IPS DF 4.7 (cell line): ENCODE data around the gene UCHL5.
A peak's percentile ranks its signal among the peaks of the same experiment; 100 is the strongest.

Experiments
- DNase-seq: peaks from one replicate; pipeline ENCODE4 v3.0.0-alpha.2; 2013; ENCODE audit warnings: low spot score; ENCODE audit errors: extremely low read depth

The UCHL5 gene

GRCh38 chr1:193059282-193060114 lies at the start of gene UCHL5, which contains the start of gene RO60:
Gene UCHL5, minus strand, starts transcription at chr1:193059360. Its CDS starts 100 bp downstream, at chr1:193059260.
Gene RO60, plus strand, starts transcription at chr1:193059612. Its CDS starts 9,443 bp downstream, at chr1:193069055.
- peak; percentile 89 for DNase-seq

- DNase-seq: no peak
These were observed 49.3 kb upstream of the UCHL5 start for GRCh38 chr1:193108471-193108870.

GRCh38 chr1:193105821-193106177 lies 46.6 kb upstream of the UCHL5 start:
- no peak for DNase-seq

- no peak for DNase-seq
These were observed 46.0 kb upstream of the UCHL5 start, which contains the start of gene GLRX2 for GRCh38 chr1:193104907-193105820. Gene GLRX2, minus strand, starts transcription at chr1:193105414. Its CDS starts 32 bp downstream, at chr1:193105382.

GRCh38 chr1:193104502-193104906 lies 45.3 kb upstream of the UCHL5 start:
- DNase-seq: no peak

- no peak for DNase-seq
These were observed 44.8 kb upstream of the UCHL5 start for GRCh38 chr1:193103759-193104501.

- DNase-seq: no peak
These were observed 43.5 kb upstream of the UCHL5 start for GRCh38 chr1:193102662-193103061.

GRCh38 chr1:193094112-193094511 lies 35.0 kb upstream of the UCHL5 start:
- DNase-seq: no peak

- DNase-seq: no peak
These were observed 31.7 kb upstream of the UCHL5 start for GRCh38 chr1:193090865-193091264.

GRCh38 chr1:193087893-193088292 lies 28.7 kb upstream of the UCHL5 start:
- no peak for DNase-seq

- no peak for DNase-seq
These were observed 27.2 kb upstream of the UCHL5 start for GRCh38 chr1:193086342-193086741.

GRCh38 chr1:193085263-193085662 lies 26.1 kb upstream of the UCHL5 start:
- no peak for DNase-seq

- DNase-seq: no peak
These were observed 24.4 kb upstream of the UCHL5 start for GRCh38 chr1:193083365-193084088.

GRCh38 chr1:193079187-193079586 lies 20.0 kb upstream of the UCHL5 start:
- no peak for DNase-seq

GRCh38 chr1:193077991-193078390 lies 18.8 kb upstream of the UCHL5 start:
- DNase-seq: no peak

- no peak for DNase-seq
These were observed 11.8 kb upstream of the UCHL5 start for GRCh38 chr1:193070942-193071341.

- no peak for DNase-seq
These were observed 11.2 kb upstream of the UCHL5 start for GRCh38 chr1:193070386-193070753.

GRCh38 chr1:193069748-193070385 lies 10.7 kb upstream of the UCHL5 start:
- no peak for DNase-seq

GRCh38 chr1:193068013-193068412 lies 8.9 kb upstream of the UCHL5 start:
- DNase-seq: no peak

GRCh38 chr1:193066606-193067005 lies 7.4 kb upstream of the UCHL5 start:
- no peak for DNase-seq
